ENCODE data around the gene SNX24.
"Not testable (repeated sequence)": the region's sequence is repeated elsewhere in the genome, so short reads cannot be mapped to it uniquely, and the experiment has no call there.

The SNX24 gene

GRCh38 chr5:122871661-122872060, 26.2 kb downstream of the SNX24 start:
- no peak for DNase-seq (ENCODE audit: low read depth, low spot score)

- peak; percentile 11 for DNase-seq (ENCODE audit: low read depth, low spot score)
Measured at GRCh38 chr5:122874179-122874875, 28.9 kb downstream of the SNX24 start.

GRCh38 chr5:122877518-122877917, 32.1 kb downstream of the SNX24 start:
- DNase-seq (ENCODE audit: low read depth, low spot score), result no peak

GRCh38 chr5:122879076-122879475, 33.7 kb downstream of the SNX24 start:
- no peak for DNase-seq (ENCODE audit: low read depth, low spot score)

- DNase-seq (ENCODE audit: low read depth, low spot score), result no peak
Measured at GRCh38 chr5:122880170-122880689, 34.8 kb downstream of the SNX24 start.

- no peak for DNase-seq (ENCODE audit: low read depth, low spot score)
Measured at GRCh38 chr5:122880749-122881148, 35.3 kb downstream of the SNX24 start.

- no peak for DNase-seq (ENCODE audit: low read depth, low spot score)
Measured at GRCh38 chr5:122882831-122883230, 37.4 kb downstream of the SNX24 start.

- no peak for DNase-seq (ENCODE audit: low read depth, low spot score)
Measured at GRCh38 chr5:122885045-122885517, 39.7 kb downstream of the SNX24 start.

GRCh38 chr5:122885891-122886290, 40.5 kb downstream of the SNX24 start:
- DNase-seq (ENCODE audit: low read depth, low spot score), result no peak

GRCh38 chr5:122895141-122895540, 49.7 kb downstream of the SNX24 start:
- no peak for DNase-seq (ENCODE audit: low read depth, low spot score)

GRCh38 chr5:122896598-122897282, 51.3 kb downstream of the SNX24 start:
- DNase-seq (ENCODE audit: low read depth, low spot score), result no peak

GRCh38 chr5:122897283-122897602, 51.8 kb downstream of the SNX24 start:
- no peak for DNase-seq (ENCODE audit: low read depth, low spot score)

GRCh38 chr5:122901346-122901745, 55.9 kb downstream of the SNX24 start:
- DNase-seq (ENCODE audit: low read depth, low spot score), result no peak

GRCh38 chr5:122902263-122902662, 56.9 kb downstream of the SNX24 start:
- DNase-seq (ENCODE audit: low read depth, low spot score), result no peak

- DNase-seq (ENCODE audit: low read depth, low spot score), result no peak
Measured at GRCh38 chr5:122906768-122907167, 61.4 kb downstream of the SNX24 start.

- DNase-seq (ENCODE audit: low read depth, low spot score), result no peak
Measured at GRCh38 chr5:122907276-122907675, 61.9 kb downstream of the SNX24 start.

- no peak for DNase-seq (ENCODE audit: low read depth, low spot score)
Measured at GRCh38 chr5:122908108-122908507, 62.7 kb downstream of the SNX24 start.

- DNase-seq (ENCODE audit: low read depth, low spot score), result no peak
Measured at GRCh38 chr5:122908662-122909061, 63.2 kb downstream of the SNX24 start.

GRCh38 chr5:122909470-122910100, 64.2 kb downstream of the SNX24 start:
- no peak for DNase-seq (ENCODE audit: low read depth, low spot score)

- not testable (repeated sequence) for DNase-seq (ENCODE audit: low read depth, low spot score)
Measured at GRCh38 chr5:122913436-122913835, 68.0 kb downstream of the SNX24 start.

GRCh38 chr5:122915717-122916461, 70.5 kb downstream of the SNX24 start:
- no peak for DNase-seq (ENCODE audit: low read depth, low spot score)

- no peak for DNase-seq (ENCODE audit: low read depth, low spot score)
Measured at GRCh38 chr5:122916490-122916889, 71.1 kb downstream of the SNX24 start.

Data from brain pericyte (primary cell).